Posterior vena cava (tissue), 2 donors: ENCODE results near the gene PLCD1. TPM values are rescaled to one million over a fixed set of nuclear protein-coding genes. Genes with fewer than 3 reads are reported as not detected.

Experiments
- microRNA-seq, 2 donors: library from miRNA; unstranded; fragments of <30 nt; microRNA quantifications; one replicate each; pipeline ENCODE4 v1.2.0, GENCODE V29; 2020 to 2021; ENCODE audit warnings: borderline microRNAs expressed in 2 of 2
- total RNA-seq, 2 donors: library from RNA; stranded (reverse); fragmentation: NEBNext Ultra II Directional; extraction: Animal tissue kit (Norgen Biotek cat#: 25700); gene quantifications; one replicate each; pipeline ENCODE4 v1.2.1, GENCODE V29; 2021
- donor health status: DM: yes; HTN: yes; CAD: no.
- donor health status: DM: yes; HTN: yes; CAD: no.

PLCD1 gene
- total RNA-seq, 2 donors from 2014 or later = 32.5 to 40.9 TPM

Small RNA genes lying within 50 kb of the gene (microRNA-seq; reads per million reads assigned to microRNA genes)
- 20.9 to 21.6 reads per million in 2 donors for gene MIR26A1

Other genes with a start within 250 kb of the PLCD1 start
- gene CTDSPL, start 167.8 kb downstream of the PLCD1 start, total RNA-seq = 10 to 100 TPM; 41.3 to 45.7 TPM
- gene VILL, start 38.9 kb downstream of the PLCD1 start, total RNA-seq = 1 to 10 TPM; 3.4 to 5.9 TPM
- gene DLEC1, start 9.6 kb upstream of the PLCD1 start, total RNA-seq = under 1 TPM; 0.14 to 0.51 TPM
- gene ACAA1, start 107.5 kb upstream of the PLCD1 start, total RNA-seq = 10 to 100 TPM; 29.8 to 41.9 TPM
- gene MYD88, start 109.0 kb upstream of the PLCD1 start, total RNA-seq = 10 to 100 TPM; 24.7 to 26.3 TPM
- gene OXSR1, start 135.9 kb upstream of the PLCD1 start, total RNA-seq = 10 to 100 TPM; 30.4 to 52.3 TPM
- under 1 TPM; 0.32 to 0.48 TPM for gene SLC22A13, start 236.2 kb upstream of the PLCD1 start, total RNA-seq